HG03469 (cell line): Measurements from ENCODE around the gene MYD88.

Experiments used
- ATAC-seq: cut with Tn5 transposase; IDR thresholded peaks from one replicate; pipeline ENCODE4 v1.9.1; 2021; ENCODE audit warnings: mild to moderate bottlenecking, moderate library complexity, moderate number of reproducible peaks; ENCODE audit not compliant: unreplicated experiment

Gene MYD88

GRCh38 chr3:38111696-38112377, 26.6 kb upstream of the MYD88 start:
- no peak for ATAC-seq

- ATAC-seq, result no peak
Measured at GRCh38 chr3:38112378-38112761, 26.1 kb upstream of the MYD88 start.

GRCh38 chr3:38114052-38114874, 24.2 kb upstream of the MYD88 start:
- no peak for ATAC-seq

- ATAC-seq, result no peak
Measured at GRCh38 chr3:38114875-38115644, 23.4 kb upstream of the MYD88 start.

GRCh38 chr3:38115645-38116427, 22.6 kb upstream of the MYD88 start:
- no peak for ATAC-seq

GRCh38 chr3:38116471-38117162, 21.8 kb upstream of the MYD88 start:
- no peak for ATAC-seq

GRCh38 chr3:38117163-38117716, 21.2 kb upstream of the MYD88 start:
- no peak for ATAC-seq

GRCh38 chr3:38117748-38118420, 20.6 kb upstream of the MYD88 start:
- ATAC-seq, result no peak

GRCh38 chr3:38118421-38119247, 19.8 kb upstream of the MYD88 start:
- no peak for ATAC-seq

GRCh38 chr3:38119248-38119544, 19.3 kb upstream of the MYD88 start:
- no peak for ATAC-seq

GRCh38 chr3:38119821-38120692, 18.4 kb upstream of the MYD88 start:
- no peak for ATAC-seq

- ATAC-seq, result no peak
Measured at GRCh38 chr3:38120693-38121450, 17.6 kb upstream of the MYD88 start.

GRCh38 chr3:38121451-38121831, 17.0 kb upstream of the MYD88 start:
- ATAC-seq, result no peak

GRCh38 chr3:38121832-38122461, 16.5 kb upstream of the MYD88 start:
- ATAC-seq, result no peak

- ATAC-seq, result no peak
Measured at GRCh38 chr3:38122712-38123290, 15.7 kb upstream of the MYD88 start.
